ENCODE measurements around the gene NMNAT2.

DNA sequence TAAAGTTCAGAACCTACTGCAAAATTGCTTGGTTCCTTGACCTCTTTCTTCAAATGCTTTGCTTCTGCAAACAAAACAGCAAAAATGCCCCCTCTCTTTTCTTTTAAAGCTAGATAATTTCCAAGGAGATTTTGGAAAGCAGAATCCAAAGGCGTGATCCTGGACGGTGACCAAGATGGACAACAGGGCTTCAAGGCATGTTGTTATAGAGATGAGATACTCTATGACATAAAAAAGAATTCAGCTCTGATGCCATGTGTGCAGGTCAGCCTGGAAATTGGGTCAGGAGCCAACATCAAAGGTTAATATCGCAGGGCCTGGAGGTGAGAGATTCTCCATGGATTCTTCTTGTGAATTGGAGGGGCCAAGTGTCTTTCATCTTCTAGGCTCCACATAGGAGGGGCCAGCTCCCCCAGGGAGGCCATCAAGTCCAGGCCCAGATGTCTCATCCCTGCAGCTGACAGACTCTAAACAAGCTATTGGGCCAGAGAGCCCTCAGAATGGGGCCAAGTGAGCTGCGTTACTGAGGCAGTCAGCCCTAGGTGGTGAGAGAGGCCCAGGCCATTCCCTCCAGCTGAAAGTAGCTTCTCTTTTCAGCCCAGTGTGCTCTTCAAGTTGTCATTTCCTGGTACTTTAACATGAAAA, 45.5 kb downstream of the NMNAT2 start:
- TF ChIP-seq NFRKB (IDR thresholded peaks at IDR 0.05) (no peak), MATR3 (CRISPR knock-in tag; IDR thresholded peaks at IDR 0.05) (no peak), EZH2 (conservative IDR thresholded peaks at IDR 0.05; ENCODE audit: low read depth, low read length) (no peak)
- TF ChIP-seq, protein P1, sequence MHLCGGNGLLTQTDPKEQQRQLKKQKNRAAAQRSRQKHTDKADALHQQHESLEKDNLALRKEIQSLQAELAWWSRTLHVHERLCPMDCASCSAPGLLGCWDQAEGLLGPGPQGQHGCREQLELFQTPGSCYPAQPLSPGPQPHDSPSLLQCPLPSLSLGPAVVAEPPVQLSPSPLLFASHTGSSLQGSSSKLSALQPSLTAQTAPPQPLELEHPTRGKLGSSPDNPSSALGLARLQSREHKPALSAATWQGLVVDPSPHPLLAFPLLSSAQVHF (CRISPR knock-in tag; IDR thresholded peaks at IDR 0.05) = no peak

Data from HepG2 (cell line).